GM18907 (cell line): ENCODE results near the gene NUP37.

ENCODE experiments used
- ATAC-seq: cut with Tn5 transposase; IDR thresholded peaks from one replicate; pipeline ENCODE4 v1.9.1; 2021; ENCODE audit warnings: mild to moderate bottlenecking, moderate library complexity; ENCODE audit not compliant: unreplicated experiment

Gene NUP37

DNA sequence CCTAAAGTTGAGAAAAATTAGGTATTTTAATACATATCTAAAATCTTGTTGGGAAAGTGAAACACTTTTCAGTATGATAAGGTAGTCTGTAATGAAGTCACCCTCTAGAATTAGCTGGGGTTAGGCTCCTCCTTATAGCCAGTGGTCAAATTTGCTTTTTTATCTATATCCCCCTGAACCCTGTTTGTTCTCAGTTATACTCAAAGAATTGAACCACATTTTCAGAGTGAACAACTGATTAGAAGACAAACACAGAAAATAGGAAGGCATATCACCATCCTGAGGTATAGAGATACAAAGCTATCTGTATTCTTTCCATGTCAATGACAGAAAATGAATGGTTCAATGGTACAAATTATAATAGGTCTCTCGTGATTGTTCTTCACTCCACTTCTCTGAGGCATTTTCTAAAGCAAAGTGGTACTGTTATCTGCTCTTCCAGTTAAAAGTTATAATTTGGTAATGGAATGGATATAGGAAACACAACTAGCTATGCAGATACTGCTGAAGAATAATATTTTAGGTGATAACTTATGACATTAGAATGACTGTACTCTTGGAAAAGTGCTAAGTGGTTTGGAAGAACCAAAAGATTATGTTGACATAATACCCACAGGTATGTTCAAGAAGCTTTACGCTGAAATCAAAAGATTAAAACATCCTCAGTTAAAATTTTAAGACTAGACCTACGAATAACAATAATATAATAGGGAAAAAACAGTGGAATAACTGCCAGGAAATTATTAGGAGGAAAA, 85.7 kb downstream of the NUP37 start:
- no peak for ATAC-seq

DNA sequence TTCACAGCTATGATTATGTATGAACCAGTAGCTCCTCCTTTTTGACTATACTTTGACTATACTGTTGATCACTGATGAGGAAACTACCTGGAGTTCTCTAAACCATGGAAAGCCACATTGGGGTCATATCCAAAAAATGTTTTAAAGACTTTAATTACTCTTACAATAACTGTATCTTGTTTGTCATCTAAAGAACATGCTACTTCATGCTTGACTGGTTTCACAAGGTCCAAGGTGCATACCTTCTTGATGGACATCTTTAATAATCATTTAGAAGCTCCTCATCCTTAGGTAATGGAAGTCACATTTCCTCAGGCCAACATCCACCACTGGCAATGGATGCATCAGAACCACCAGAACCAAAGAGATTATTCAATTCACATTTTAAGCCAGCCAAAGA, 88.1 kb downstream of the NUP37 start:
- ATAC-seq: no peak

DNA sequence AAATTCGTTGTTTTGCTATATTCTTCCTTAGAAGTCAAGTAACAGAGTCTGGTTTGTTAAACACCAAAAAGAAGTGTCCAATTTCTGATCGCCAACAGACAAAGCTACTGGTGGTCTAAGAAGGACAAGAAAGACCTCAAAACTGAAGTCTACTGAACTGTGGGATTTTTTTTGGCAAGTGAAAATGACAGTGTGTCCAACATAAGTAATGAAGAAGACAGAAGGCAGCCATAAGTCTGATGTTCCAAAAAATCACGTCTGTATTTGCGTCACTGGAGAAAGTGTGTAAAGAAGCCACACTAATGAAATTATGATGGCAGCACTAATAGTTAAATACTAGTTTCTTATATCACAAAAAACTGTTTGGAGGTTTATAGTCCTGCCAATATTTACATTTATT, 90.8 kb downstream of the NUP37 start:
- ATAC-seq: no peak

DNA sequence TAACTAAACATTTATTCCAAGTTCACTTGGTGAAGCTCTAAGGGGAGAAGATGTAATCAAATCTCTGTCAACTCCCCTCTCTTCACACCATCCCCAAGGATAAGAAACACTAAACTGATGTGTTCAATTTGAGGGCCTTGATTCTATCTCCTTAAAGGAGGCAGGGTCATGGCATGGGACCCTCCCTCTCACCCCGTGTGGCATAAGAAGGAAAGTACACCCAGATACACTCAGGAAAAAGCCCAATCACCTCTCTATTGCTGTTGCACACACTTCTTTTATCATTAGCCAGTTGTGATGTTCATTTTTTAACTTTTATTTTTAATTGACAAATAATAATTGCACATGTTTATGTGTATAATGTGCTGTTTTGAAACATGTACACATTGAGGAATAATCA, 93.2 kb downstream of the NUP37 start:
- ATAC-seq: no peak

DNA sequence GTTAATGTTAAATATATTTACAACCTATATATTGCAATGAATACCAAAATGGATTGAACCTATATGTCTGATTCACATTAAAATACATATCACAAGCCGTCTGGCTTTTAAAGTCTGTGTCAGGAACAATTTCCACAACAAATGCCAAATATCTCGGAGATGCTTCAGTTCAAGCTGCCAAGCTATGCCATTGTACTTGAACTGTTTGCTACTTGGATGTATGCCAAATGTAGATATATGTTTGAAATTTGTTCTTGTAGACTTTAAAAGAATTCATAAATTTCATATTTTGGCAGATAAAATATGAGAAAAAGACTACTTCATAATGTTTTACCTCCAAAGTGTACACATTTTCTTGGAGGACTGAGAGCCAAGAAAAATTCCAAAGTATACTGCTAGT, 95.1 kb downstream of the NUP37 start:
- no peak for ATAC-seq

DNA sequence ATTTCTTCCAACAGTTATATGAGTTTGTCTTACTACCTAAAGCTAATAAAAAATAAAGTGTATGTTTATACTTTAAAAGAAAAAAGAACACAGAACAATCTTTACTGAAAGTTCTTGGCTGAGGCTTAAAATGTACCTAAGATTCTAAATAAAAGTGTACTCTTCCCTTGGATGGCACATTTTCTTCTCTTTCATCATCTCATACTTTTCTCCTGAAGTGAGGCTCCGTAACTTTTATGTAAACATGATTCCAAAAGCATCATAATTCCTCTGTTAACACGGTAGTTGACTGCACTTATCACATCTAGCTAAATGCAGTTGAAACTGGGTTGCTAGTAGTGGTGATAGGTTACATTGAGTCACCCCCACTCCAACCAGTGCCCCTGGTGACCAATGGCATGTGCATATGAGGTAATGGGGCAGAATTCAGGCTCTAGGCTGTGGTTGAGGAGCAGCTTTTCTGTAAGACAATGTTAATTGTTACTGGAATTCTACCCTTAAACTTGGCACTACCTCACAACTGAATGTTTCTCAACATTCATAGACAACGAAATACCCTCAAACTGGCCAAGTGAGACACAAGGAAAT, 96.5 kb downstream of the NUP37 start:
- no peak for ATAC-seq
